ENCODE measurements around the gene LCLAT1. TPM values are rescaled to one million over a fixed set of nuclear protein-coding genes. Genes with fewer than 3 reads are reported as not detected.
"Not testable (repeated sequence)": the region's sequence is repeated elsewhere in the genome, so short reads cannot be mapped to it uniquely, and the experiment has no call there.

The LCLAT1 gene
- total RNA-seq, 1 donor from 2014 or later = 29.0 TPM

DNA sequence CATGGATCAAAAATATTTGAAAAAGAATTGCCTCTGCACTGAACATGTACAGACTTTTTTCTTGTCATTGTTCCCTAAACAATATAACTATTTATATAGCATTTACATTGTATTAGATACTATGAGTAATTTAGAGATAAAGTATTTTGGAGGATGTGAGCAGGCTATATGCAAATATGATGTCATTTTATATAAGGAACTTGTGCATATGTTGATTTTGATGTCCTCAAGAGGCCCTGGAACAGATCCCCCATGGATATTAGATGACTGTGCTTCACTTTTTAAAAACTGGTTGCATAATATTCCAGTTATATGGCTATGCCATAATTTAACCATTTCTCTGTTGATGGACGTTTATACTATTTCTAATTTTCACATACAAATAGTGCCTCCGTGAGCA, 16.5 kb downstream of the LCLAT1 start:
- no peak for DNase-seq (ENCODE audit: extremely low spot score, unreplicated experiment)
- TF ChIP-seq, protein P1, sequence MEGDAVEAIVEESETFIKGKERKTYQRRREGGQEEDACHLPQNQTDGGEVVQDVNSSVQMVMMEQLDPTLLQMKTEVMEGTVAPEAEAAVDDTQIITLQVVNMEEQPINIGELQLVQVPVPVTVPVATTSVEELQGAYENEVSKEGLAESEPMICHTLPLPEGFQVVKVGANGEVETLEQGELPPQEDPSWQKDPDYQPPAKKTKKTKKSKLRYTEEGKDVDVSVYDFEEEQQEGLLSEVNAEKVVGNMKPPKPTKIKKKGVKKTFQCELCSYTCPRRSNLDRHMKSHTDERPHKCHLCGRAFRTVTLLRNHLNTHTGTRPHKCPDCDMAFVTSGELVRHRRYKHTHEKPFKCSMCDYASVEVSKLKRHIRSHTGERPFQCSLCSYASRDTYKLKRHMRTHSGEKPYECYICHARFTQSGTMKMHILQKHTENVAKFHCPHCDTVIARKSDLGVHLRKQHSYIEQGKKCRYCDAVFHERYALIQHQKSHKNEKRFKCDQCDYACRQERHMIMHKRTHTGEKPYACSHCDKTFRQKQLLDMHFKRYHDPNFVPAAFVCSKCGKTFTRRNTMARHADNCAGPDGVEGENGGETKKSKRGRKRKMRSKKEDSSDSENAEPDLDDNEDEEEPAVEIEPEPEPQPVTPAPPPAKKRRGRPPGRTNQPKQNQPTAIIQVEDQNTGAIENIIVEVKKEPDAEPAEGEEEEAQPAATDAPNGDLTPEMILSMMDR (conservative IDR thresholded peaks at IDR 0.05) = no peak
- Mint-ChIP-seq H3K27ac (no peak overlapping the region), H3K4me3 (no peak overlapping the region), H3K27me3 (no peaks in the 10 kb centered on the region), H3K4me1 (ENCODE audit: unreplicated experiment) (no peaks in the 10 kb centered on the region), H3K9me3 (no peaks in the 10 kb centered on the region), H3K36me3 (peaks cover 5% of the 10 kb centered on the region)

DNA sequence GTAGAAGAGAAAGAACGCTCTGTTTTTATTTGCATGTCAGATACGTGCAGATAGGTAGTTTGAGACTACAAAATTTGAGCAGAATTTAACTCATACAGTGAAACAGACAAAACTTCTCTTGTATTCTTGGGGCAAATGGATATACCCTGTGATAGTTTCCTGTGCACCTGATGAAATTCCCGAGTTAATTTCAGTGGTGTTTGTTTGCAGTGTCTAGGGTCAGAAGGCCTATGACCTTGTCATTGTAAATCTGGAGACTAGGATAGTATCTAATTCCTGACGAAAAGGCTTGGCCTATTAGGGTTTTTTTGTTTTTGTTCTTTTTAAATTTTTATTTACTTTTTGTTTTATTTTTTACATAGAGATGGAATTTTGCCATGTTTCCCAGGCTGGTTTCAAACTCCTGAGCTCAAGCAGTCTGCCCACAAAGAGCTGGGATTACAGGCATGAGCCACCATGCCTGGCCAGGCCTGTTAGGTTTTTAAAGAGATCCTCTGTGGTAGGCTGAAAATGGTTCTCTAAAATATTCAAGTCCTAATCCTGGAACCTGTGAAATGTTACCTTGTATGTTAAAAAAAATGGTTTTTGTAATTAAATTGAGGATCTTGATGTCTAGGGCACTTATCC, 17.6 kb downstream of the LCLAT1 start:
- peak overlapping the region; percentile 7 for H3K27ac Mint-ChIP-seq
- no peak for DNase-seq (ENCODE audit: extremely low spot score, unreplicated experiment)

DNA sequence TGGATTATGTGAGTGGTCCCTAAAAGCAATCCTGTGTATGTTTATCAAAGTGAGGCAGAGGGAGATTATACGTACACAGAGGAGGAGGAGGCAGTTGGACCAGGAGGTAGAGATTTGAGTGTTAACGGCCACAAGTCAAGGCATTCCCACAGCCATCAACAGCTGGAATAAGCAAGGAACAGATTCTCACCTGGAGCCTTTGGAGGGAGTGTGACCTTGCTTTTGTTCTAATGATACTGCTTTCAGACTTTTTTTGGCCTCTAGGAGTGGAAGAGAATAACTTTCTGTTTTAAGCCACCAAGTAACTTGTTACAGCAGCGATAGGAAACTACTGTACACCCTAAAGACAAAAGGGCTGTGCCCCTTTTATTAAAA, 18.1 kb downstream of the LCLAT1 start:
- DNase-seq (ENCODE audit: extremely low spot score, unreplicated experiment) = no peak
- peak overlapping the region; percentile 7 for H3K27ac Mint-ChIP-seq
- H3K27me3 Mint-ChIP-seq = no peaks in the 10 kb centered on the region
- no peaks in the 10 kb centered on the region for H3K9me3 Mint-ChIP-seq
- H3K36me3 Mint-ChIP-seq = peaks cover 5% of the 10 kb centered on the region
- TF ChIP-seq, protein P1 (conservative IDR thresholded peaks at IDR 0.05) = no peak
- H3K4me1 Mint-ChIP-seq (ENCODE audit: unreplicated experiment) = no peaks in the 10 kb centered on the region
- H3K4me3 Mint-ChIP-seq = no peak overlapping the region

More for the DNA sequence above, 17.6 kb downstream of the LCLAT1 start:
- H3K9me3 Mint-ChIP-seq = no peaks in the 10 kb centered on the region
- no peaks in the 10 kb centered on the region for H3K27me3 Mint-ChIP-seq
- no peak overlapping the region for H3K4me3 Mint-ChIP-seq
- H3K36me3 Mint-ChIP-seq = peaks cover 5% of the 10 kb centered on the region
- H3K4me1 Mint-ChIP-seq (ENCODE audit: unreplicated experiment) = no peaks in the 10 kb centered on the region
- TF ChIP-seq, protein P1 (conservative IDR thresholded peaks at IDR 0.05) = no peak

DNA sequence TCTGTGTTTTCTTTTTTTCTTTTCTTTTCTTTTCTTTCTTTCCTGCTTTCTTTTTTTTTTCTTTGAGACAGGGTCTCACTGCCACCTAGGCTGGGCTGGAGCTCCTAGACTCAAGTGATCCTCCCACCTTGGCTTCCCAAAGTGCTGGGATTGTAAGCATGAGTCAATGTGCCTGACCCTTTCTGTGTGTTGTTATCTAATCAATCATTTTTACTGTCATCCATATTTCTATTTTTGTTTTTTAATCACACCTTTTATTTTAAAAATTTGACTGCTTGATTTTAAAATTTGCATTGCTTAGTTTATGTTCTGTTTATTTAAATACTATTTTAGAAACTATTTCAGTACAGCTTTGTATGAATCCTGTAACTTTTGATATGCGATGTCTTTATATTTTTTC, 19.2 kb downstream of the LCLAT1 start:
- Mint-ChIP-seq H3K4me1 (ENCODE audit: unreplicated experiment) (no peaks in the 10 kb centered on the region), H3K36me3 (peaks cover 1% of the 10 kb centered on the region), H3K4me3 (no peak overlapping the region), H3K9me3 (no peaks in the 10 kb centered on the region), H3K27me3 (no peaks in the 10 kb centered on the region), H3K27ac (no peak overlapping the region)
- DNase-seq (ENCODE audit: extremely low spot score, unreplicated experiment) = no peak
- TF ChIP-seq, protein P1 (conservative IDR thresholded peaks at IDR 0.05) = no peak

DNA sequence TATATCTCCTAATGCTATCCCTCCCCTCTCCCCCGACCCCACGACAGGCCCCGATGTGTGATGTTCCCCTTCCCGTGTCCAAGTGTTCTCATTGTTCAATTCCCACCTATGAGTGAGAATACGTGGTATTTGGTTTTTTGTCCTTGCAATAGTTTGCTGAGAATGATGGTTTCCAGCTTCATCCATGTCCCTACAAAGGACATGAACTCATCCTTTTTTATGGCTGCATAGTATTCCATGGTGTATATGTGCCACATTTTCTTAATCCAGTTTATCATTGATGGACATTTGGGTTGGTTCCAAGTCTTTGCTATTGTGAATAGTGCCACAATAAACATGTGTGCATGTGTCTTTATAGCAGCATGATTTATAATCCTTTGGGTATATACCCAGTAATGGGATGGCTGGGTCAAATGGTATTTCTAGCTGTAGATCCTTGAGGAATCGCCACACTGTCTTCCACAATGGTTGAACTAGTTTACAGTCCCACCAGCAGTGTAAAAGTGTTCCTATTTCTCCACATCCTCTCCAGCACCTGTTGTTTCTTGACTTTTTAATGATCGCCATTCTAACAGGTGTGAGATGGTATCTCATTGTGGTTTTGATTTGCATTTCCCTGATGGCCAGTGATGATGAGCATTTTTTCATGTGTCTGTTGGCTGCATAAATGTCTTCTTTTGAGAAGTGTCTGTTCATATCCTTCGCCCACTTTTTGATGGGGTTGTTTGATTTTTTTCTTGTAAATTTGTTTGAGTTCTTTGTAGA, 20.2 kb downstream of the LCLAT1 start:
- not testable (repeated sequence) for DNase-seq (ENCODE audit: extremely low spot score, unreplicated experiment); H3K4me1 Mint-ChIP-seq (ENCODE audit: unreplicated experiment); H3K27me3 Mint-ChIP-seq; H3K27ac Mint-ChIP-seq; H3K4me3 Mint-ChIP-seq; H3K36me3 Mint-ChIP-seq; H3K9me3 Mint-ChIP-seq

DNA sequence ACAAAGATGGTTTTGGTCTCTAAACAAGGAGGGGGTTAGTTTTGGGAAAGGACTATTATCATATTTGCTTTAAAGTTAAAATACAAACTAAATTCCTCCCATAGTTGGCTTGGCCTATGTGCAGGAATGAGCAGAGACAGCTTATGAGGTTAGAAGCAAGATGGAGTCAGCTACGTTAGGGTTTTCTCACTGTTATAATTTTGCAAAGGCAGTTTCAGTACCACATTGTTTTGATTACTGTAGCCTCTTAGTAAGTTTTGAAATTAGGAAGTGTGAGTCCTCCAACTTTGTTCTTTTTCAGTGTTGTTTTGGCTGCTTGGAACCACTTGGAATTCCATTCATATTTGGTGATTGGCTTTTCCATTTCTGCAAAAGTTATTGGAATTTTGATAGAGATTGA, 23.4 kb downstream of the LCLAT1 start:
- Mint-ChIP-seq H3K27ac (no peak overlapping the region), H3K27me3 (no peaks in the 10 kb centered on the region), H3K4me3 (no peak overlapping the region), H3K36me3 (no peaks in the 10 kb centered on the region), H3K4me1 (ENCODE audit: unreplicated experiment) (peaks cover 5% of the 10 kb centered on the region), H3K9me3 (no peaks in the 10 kb centered on the region)
- no peak for DNase-seq (ENCODE audit: extremely low spot score, unreplicated experiment)
- TF ChIP-seq, protein P1 (conservative IDR thresholded peaks at IDR 0.05) = no peak

Data from type B pancreatic cell (in vitro differentiated cells).